Left renal cortex interstitium (tissue), 4 donors: ENCODE data around the gene NECAB2. TPM values are rescaled to one million over a fixed set of nuclear protein-coding genes. Genes with fewer than 3 reads are reported as not detected.

Source experiments
- DNase-seq, 4 donors: peaks; one replicate each; pipeline ENCODE4 v3.0.0-alpha.2; 2013; ENCODE audit warnings: low read depth in 4 of 4, low spot score in 2 of 4, missing footprints in 1 of 4
- polyA plus RNA-seq, 4 donors: library from polyadenylated mRNA; unstranded; fragments of 120-200 nt; gene quantifications; one replicate each; pipeline ENCODE4 v1.2.1, GENCODE V29; 2013; ENCODE audit not compliant: insufficient read length in 4 of 4

Gene NECAB2
- polyA plus RNA-seq, 4 donors, result 2.2 to 4.2 (median 3.4) TPM

GRCh38 chr16:83963277-83964119, 4.5 kb upstream of the NECAB2 start:
- no peak for DNase-seq

GRCh38 chr16:83964684-83965443, 3.2 kb upstream of the NECAB2 start:
- DNase-seq, result no peak

GRCh38 chr16:83965444-83966152, 2.4 kb upstream of the NECAB2 start:
- DNase-seq, result no peak

GRCh38 chr16:83966153-83966696, 1.8 kb upstream of the NECAB2 start:
- DNase-seq, result no peak

GRCh38 chr16:83967091-83967490, 953 bp upstream of the NECAB2 start:
- no peak for DNase-seq

- no peak for DNase-seq
Measured at GRCh38 chr16:83968306-83968851, 335 bp downstream of the NECAB2 start.

GRCh38 chr16:83968891-83969649, 1.0 kb downstream of the NECAB2 start:
- no peak for DNase-seq

- no peak for DNase-seq
Measured at GRCh38 chr16:83969771-83970429, 1.9 kb downstream of the NECAB2 start.

- no peak for DNase-seq
Measured at GRCh38 chr16:83970430-83970815, 2.4 kb downstream of the NECAB2 start.

- DNase-seq, result no peak
Measured at GRCh38 chr16:83971165-83972130, 3.4 kb downstream of the NECAB2 start.

- no peak for DNase-seq
Measured at GRCh38 chr16:83972256-83973008, 4.4 kb downstream of the NECAB2 start.

GRCh38 chr16:83973077-83973476, 5.0 kb downstream of the NECAB2 start:
- no peak for DNase-seq

GRCh38 chr16:83973581-83974385, 5.7 kb downstream of the NECAB2 start:
- no peak for DNase-seq

- no peak for DNase-seq
Measured at GRCh38 chr16:83974475-83974874, 6.4 kb downstream of the NECAB2 start.

GRCh38 chr16:83975590-83976260, 7.7 kb downstream of the NECAB2 start:
- no peak for DNase-seq
